H1 (cell line): Measurements from ENCODE around the gene GBX1.

ENCODE experiments used
- CTCF ChIP-seq, 3 experiments: IDR thresholded peaks; 1 replicate in 2 of 3; 2 replicates in 1 of 3; pipeline versions ENCODE4 v1.5.1 to v1.6.1; 2011; ENCODE audit warnings: low read length in 3 of 3, mild to moderate bottlenecking in 3 of 3, inconsistent platforms in 2 of 3, low read depth in 1 of 3, moderate library complexity in 1 of 3; ENCODE audit not compliant: insufficient read depth in 1 of 3; ENCODE audit errors: control extremely low read depth in 1 of 3
- JUN ChIP-seq: IDR thresholded peaks from 2 replicates; pipeline ENCODE4 v1.6.1; 2011; ENCODE audit warnings: low read depth, mild to moderate bottlenecking, improper control_type of control experiment, low read length
- POLR2A ChIP-seq, 2 experiments: IDR thresholded peaks; 1 replicate in 1 of 2; 2 replicates in 1 of 2; pipeline ENCODE4 v1.6.1; 2011; ENCODE audit warnings: low read depth in 2 of 2, low read length in 2 of 2, mild to moderate bottlenecking in 2 of 2; ENCODE audit errors: control extremely low read depth in 1 of 2

GRCh38 chr7:151124899-151125399 lies 42.5 kb downstream of the GBX1 start:
- TF ChIP-seq POLR2A (IDR thresholded peaks at IDR 0.05; ENCODE audit: control extremely low read depth in 1 of 2, low read depth in 2 of 2, low read length in 2 of 2), result no peak
- no peak for TF ChIP-seq JUN
- TF ChIP-seq CTCF (IDR thresholded peaks at IDR 0.05; ENCODE audit: control extremely low read depth in 1 of 3, insufficient read depth in 1 of 3, low read depth in 1 of 3, low read length in 3 of 3), result no peak
